Thoracic aorta (tissue), 2 donors: ENCODE measurements around the gene SYT6. TPM values are rescaled to one million over a fixed set of nuclear protein-coding genes. Genes with fewer than 3 reads are reported as not detected.

Experiments used
- ATAC-seq: fragments of 150-250 bp; one replicate; pipeline ENCODE4 v1.8.0; 2017; ENCODE audit warnings: low read depth; ENCODE audit not compliant: insufficient number of reproducible peaks, low FRiP score
- DNase-seq: peaks from one replicate; pipeline ENCODE4 v3.0.0-alpha.2; 2020; ENCODE audit warnings: low spot score
- H3K27ac ChIP-seq, 2 donors: fragments of 200-600 bp; sonication (generic); 1 replicate in 1 of 2; 2 replicates in 1 of 2; pipeline ENCODE4 v1.5.1; 2016; ENCODE audit warnings: mild to moderate bottlenecking in 2 of 2, moderate library complexity in 2 of 2
- H3K27me3 ChIP-seq: fragments of 200-600 bp; sonication (generic); replicated peaks from 2 replicates; pipeline ENCODE4 v1.6.0; 2016; ENCODE audit warnings: mild to moderate bottlenecking; ENCODE audit not compliant: insufficient read depth
- H3K36me3 ChIP-seq: fragments of 200-600 bp; sonication (generic); one replicate; pipeline ENCODE4 v1.5.1; 2016
- H3K4me1 ChIP-seq, 2 donors: fragments of 200-600 bp; sonication (generic); 1 replicate in 1 of 2; 2 replicates in 1 of 2; pipeline versions ENCODE4 v1.5.1 to v1.6.0; 2016; ENCODE audit warnings: low read depth in 2 of 2, mild to moderate bottlenecking in 1 of 2; ENCODE audit not compliant: control insufficient read depth in 1 of 2
- H3K4me3 ChIP-seq: fragments of 200-600 bp; sonication (generic); 2 replicates; pipeline ENCODE4 v1.5.1; 2016; ENCODE audit warnings: mild to moderate bottlenecking
- H3K9me3 ChIP-seq: fragments of 200-600 bp; sonication (generic); 2 replicates; pipeline ENCODE4 v1.5.1; 2016
- total RNA-seq, 2 donors: library from RNA; depleted of rRNA; stranded (reverse); fragments of >200 nt; gene quantifications; one replicate each; pipeline versions ENCODE4 v1.1.0 to v1.2.3, GENCODE V29; 2016
- TF ChIP-seq, protein P1 (sequence below): fragments of 200-600 bp; sonication (generic); IDR thresholded peaks from one replicate; pipeline ENCODE4 v1.5.1; 2019; ENCODE audit warnings: antibody characterized with exemption

The SYT6 gene
- total RNA-seq, 2 donors from 2014 or later: 0.85 TPM; not detected in 1

DNA sequence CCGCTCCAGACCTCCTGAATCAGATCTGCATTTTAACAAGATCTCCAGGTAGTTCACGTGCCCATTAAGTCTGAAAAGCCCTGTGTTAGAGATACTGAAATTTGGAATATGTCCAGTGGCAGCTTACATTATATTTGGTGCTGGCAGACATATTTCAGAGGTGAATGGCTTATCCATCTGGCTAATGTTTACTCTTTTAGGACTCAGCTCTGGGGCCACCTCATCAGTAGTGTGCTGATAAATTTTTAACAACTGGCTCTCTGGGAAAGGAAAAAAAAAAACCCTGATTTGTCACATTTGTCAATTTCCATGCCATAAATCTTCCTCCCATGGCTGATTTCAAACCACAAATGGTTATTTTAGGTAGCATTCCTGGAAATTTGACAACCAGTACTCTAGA is 25.3 kb upstream of the SYT6 start:
- Histone ChIP-seq H3K27me3 (no peaks in the 10 kb centered on the region), H3K36me3 (no peaks in the 10 kb centered on the region), H3K4me3 (no peak overlapping the region), H3K4me1 (no peaks in the 10 kb centered on the region), H3K9me3 (no peaks in the 10 kb centered on the region), H3K27ac (no peak overlapping the region)
- TF ChIP-seq, protein P1, sequence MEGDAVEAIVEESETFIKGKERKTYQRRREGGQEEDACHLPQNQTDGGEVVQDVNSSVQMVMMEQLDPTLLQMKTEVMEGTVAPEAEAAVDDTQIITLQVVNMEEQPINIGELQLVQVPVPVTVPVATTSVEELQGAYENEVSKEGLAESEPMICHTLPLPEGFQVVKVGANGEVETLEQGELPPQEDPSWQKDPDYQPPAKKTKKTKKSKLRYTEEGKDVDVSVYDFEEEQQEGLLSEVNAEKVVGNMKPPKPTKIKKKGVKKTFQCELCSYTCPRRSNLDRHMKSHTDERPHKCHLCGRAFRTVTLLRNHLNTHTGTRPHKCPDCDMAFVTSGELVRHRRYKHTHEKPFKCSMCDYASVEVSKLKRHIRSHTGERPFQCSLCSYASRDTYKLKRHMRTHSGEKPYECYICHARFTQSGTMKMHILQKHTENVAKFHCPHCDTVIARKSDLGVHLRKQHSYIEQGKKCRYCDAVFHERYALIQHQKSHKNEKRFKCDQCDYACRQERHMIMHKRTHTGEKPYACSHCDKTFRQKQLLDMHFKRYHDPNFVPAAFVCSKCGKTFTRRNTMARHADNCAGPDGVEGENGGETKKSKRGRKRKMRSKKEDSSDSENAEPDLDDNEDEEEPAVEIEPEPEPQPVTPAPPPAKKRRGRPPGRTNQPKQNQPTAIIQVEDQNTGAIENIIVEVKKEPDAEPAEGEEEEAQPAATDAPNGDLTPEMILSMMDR: no peak
- DNase-seq (no peak), ATAC-seq (no peak)

DNA sequence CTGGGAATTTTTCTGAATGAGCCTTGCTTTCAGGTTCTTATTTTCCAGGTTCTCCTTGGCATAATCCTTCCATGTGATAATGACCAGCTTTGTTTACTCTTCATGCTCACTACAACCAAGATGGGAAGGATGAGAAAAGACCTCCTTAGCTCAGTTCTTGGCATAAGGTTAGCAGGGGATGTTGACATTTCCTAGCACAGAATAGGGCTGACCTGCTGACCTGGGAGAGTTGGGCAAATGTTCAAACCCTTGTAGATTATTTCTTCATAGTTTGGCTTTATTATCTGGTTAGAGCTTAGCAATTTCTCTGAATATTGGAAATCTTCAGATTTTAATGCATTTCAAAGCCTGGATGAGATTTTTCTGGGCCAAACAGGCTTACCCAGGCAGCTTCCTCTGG is 23.6 kb upstream of the SYT6 start:
- no peaks in the 10 kb centered on the region for H3K9me3 ChIP-seq
- H3K27me3 ChIP-seq: no peaks in the 10 kb centered on the region
- ATAC-seq (no peak), DNase-seq (no peak)
- H3K4me3 ChIP-seq: no peak overlapping the region
- no peak overlapping the region for H3K27ac ChIP-seq
- TF ChIP-seq, protein P1: no peak
- H3K4me1 ChIP-seq: no peaks in the 10 kb centered on the region
- H3K36me3 ChIP-seq: no peaks in the 10 kb centered on the region

DNA sequence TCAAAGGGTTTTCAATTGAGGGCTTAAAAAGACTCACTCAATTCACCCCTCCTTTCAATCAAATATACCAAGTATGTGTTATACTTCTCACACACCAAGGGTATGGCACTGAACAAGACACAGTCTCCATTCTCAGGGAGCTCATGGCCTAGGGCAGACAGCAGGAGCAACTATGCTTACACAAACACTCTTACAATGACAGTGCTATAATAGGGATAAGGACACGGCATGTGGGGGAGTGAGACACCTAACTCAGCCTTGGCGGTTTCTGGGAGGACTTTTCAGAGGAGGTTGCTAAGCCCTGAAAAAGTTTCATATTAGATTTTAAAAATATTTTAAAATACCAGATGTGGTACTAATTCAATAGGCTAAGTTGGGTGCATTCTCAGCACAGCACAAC is 22.7 kb upstream of the SYT6 start:
- no peaks in the 10 kb centered on the region for H3K36me3 ChIP-seq
- no peaks in the 10 kb centered on the region for H3K27me3 ChIP-seq
- ATAC-seq: no peak
- no peak for DNase-seq
- TF ChIP-seq, protein P1: no peak
- no peaks in the 10 kb centered on the region for H3K4me1 ChIP-seq
- H3K4me3 ChIP-seq: no peak overlapping the region
- H3K27ac ChIP-seq: no peak overlapping the region
- H3K9me3 ChIP-seq: no peaks in the 10 kb centered on the region

DNA sequence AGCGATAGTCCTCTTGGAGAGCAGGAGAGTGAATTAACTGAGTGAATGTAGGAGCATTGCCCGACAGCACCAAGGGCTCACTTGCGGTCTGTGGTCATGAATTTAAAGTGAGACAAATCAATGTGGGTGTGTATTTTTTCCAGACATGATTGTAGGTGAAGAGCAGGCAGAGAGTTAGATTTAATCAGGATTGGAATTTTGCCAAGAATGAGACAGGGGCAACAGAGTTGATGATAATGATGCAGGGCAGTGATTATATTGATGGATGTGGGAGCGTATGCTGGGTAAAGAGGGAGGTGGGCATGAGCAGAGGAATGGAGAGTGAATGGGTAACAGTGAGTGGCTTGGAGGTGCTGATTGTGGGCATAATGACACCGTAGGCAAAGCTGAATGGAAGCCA is 20.0 kb upstream of the SYT6 start:
- Histone ChIP-seq H3K4me1 (no peaks in the 10 kb centered on the region), H3K36me3 (no peaks in the 10 kb centered on the region), H3K9me3 (no peaks in the 10 kb centered on the region), H3K27me3 (no peaks in the 10 kb centered on the region), H3K4me3 (no peak overlapping the region), H3K27ac (no peak overlapping the region)
- TF ChIP-seq, protein P1: no peak
- DNase-seq: no peak
- no peak for ATAC-seq

DNA sequence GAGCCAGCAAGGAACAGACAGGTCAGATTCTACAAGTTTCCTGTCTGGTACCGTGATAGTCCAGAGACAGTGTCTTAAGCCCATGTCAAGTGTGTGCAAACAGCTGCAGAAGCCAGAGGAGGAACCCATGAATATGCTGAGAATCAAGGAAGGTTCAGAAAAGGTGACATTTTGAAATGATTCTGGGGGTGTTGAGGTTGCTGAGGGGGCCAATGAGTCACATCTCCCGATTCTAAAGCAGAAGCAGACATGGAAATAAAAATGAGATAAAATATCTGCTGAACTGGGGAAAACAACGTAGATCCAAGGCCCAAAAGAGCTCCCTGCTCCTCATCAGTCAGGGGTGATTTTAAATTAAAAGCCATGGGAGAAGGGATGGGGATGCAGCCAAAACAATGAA is 15.8 kb upstream of the SYT6 start:
- no peaks in the 10 kb centered on the region for H3K4me1 ChIP-seq
- H3K36me3 ChIP-seq: no peaks in the 10 kb centered on the region
- ATAC-seq: no peak
- no peak overlapping the region for H3K4me3 ChIP-seq
- no peak for DNase-seq
- no peaks in the 10 kb centered on the region for H3K27me3 ChIP-seq
- TF ChIP-seq, protein P1: no peak
- H3K9me3 ChIP-seq: no peaks in the 10 kb centered on the region
- H3K27ac ChIP-seq: no peak overlapping the region
